ENCODE measurements around the gene RECQL5. TPM values are rescaled to one million over a fixed set of nuclear protein-coding genes. Genes with fewer than 3 reads are reported as not detected.

Gene RECQL5
- total RNA-seq, 1 donor from 2014 or later: 43.1 TPM

- H3K27me3 ChIP-seq: no peaks in the 10 kb centered on the region
- H3K4me1 ChIP-seq: peaks cover 55% of the 10 kb centered on the region
- no peak overlapping the region for H3K27ac ChIP-seq
- no peak for TF ChIP-seq CTCF (IDR thresholded peaks at IDR 0.05)
- no peak overlapping the region for H3K4me3 ChIP-seq
- H3K36me3 ChIP-seq: peaks cover 18% of the 10 kb centered on the region
- no peak for DNase-seq
- no peaks in the 10 kb centered on the region for H3K9me3 ChIP-seq
- intact Hi-C loops (cut with DNase I): no loop called here
- no peak for ATAC-seq
These were observed 16.6 kb upstream of the RECQL5 start for GRCh38 chr17:75683583-75683982.

- H3K27me3 ChIP-seq: no peaks in the 10 kb centered on the region
- H3K4me1 ChIP-seq: peaks cover 35% of the 10 kb centered on the region
- H3K36me3 ChIP-seq: peaks cover 27% of the 10 kb centered on the region
- no peaks in the 10 kb centered on the region for H3K9me3 ChIP-seq
- DNase-seq (no peak), ATAC-seq (no peak)
- H3K27ac ChIP-seq: peak overlapping the region; percentile 59
- intact Hi-C loops (cut with DNase I): no loop called here
- TF ChIP-seq CTCF (IDR thresholded peaks at IDR 0.05): no peak
- no peak overlapping the region for H3K4me3 ChIP-seq
These were observed 14.3 kb upstream of the RECQL5 start for GRCh38 chr17:75681289-75681688.

GRCh38 chr17:75680431-75680830, 13.5 kb upstream of the RECQL5 start:
- Histone ChIP-seq H3K27ac (peak overlapping the region; percentile 59), H3K4me1 (peaks cover 28% of the 10 kb centered on the region), H3K9me3 (no peaks in the 10 kb centered on the region), H3K36me3 (peaks cover 35% of the 10 kb centered on the region), H3K4me3 (no peak overlapping the region), H3K27me3 (no peaks in the 10 kb centered on the region)
- DNase-seq (no peak), ATAC-seq (no peak)
- TF ChIP-seq CTCF (IDR thresholded peaks at IDR 0.05): no peak
- intact Hi-C loops (cut with DNase I): no loop called here

- peak overlapping the region; percentile 59 for H3K27ac ChIP-seq
- no peaks in the 10 kb centered on the region for H3K27me3 ChIP-seq
- no peak overlapping the region for H3K4me3 ChIP-seq
- no peaks in the 10 kb centered on the region for H3K9me3 ChIP-seq
- intact Hi-C loops (cut with DNase I): loop anchor here (5.0 to 10.0 kb wide), 2 partner anchors 45 to 73 kb away; partner anchors contain the start of gene ITGB4
- DNase-seq (no peak), ATAC-seq (peak; percentile 93)
- H3K4me1 ChIP-seq: peaks cover 27% of the 10 kb centered on the region
- H3K36me3 ChIP-seq: peaks cover 39% of the 10 kb centered on the region
- TF ChIP-seq CTCF (IDR thresholded peaks at IDR 0.05): peak; percentile 42
These were observed 12.8 kb upstream of the RECQL5 start for GRCh38 chr17:75679706-75680211.

GRCh38 chr17:75676461-75676860, 9.5 kb upstream of the RECQL5 start:
- Histone ChIP-seq H3K4me3 (no peak overlapping the region), H3K9me3 (no peaks in the 10 kb centered on the region), H3K36me3 (peaks cover 69% of the 10 kb centered on the region), H3K4me1 (peaks cover 19% of the 10 kb centered on the region), H3K27ac (no peak overlapping the region), H3K27me3 (no peaks in the 10 kb centered on the region)
- no peak for TF ChIP-seq CTCF (IDR thresholded peaks at IDR 0.05)
- no peak for ATAC-seq
- intact Hi-C loops (cut with DNase I): loop anchor here (5.0 to 10.0 kb wide), 2 partner anchors 48 to 76 kb away; partner anchors contain the start of gene ITGB4
- no peak for DNase-seq

- no peak for ATAC-seq
- H3K36me3 ChIP-seq: peaks cover 83% of the 10 kb centered on the region
- H3K4me3 ChIP-seq: no peak overlapping the region
- peaks cover 12% of the 10 kb centered on the region for H3K4me1 ChIP-seq
- H3K27ac ChIP-seq: no peak overlapping the region
- H3K9me3 ChIP-seq: no peaks in the 10 kb centered on the region
- intact Hi-C loops (cut with DNase I): loop anchor here (10.0 kb wide), 1 partner anchor 51 kb away; the partner anchor contains the start of gene ITGB4
- no peak for TF ChIP-seq CTCF (IDR thresholded peaks at IDR 0.05)
- no peak for DNase-seq
- H3K27me3 ChIP-seq: no peaks in the 10 kb centered on the region
These were observed 6.5 kb upstream of the RECQL5 start for GRCh38 chr17:75673487-75673886.
